ENCODE measurements around the gene SMIM1. TPM values are rescaled to one million over a fixed set of nuclear protein-coding genes. Genes with fewer than 3 reads are reported as not detected.

The SMIM1 gene
- total and polyA plus RNA-seq, 2 donors from 2014 or later = 7.0 to 49.5 TPM

DNA sequence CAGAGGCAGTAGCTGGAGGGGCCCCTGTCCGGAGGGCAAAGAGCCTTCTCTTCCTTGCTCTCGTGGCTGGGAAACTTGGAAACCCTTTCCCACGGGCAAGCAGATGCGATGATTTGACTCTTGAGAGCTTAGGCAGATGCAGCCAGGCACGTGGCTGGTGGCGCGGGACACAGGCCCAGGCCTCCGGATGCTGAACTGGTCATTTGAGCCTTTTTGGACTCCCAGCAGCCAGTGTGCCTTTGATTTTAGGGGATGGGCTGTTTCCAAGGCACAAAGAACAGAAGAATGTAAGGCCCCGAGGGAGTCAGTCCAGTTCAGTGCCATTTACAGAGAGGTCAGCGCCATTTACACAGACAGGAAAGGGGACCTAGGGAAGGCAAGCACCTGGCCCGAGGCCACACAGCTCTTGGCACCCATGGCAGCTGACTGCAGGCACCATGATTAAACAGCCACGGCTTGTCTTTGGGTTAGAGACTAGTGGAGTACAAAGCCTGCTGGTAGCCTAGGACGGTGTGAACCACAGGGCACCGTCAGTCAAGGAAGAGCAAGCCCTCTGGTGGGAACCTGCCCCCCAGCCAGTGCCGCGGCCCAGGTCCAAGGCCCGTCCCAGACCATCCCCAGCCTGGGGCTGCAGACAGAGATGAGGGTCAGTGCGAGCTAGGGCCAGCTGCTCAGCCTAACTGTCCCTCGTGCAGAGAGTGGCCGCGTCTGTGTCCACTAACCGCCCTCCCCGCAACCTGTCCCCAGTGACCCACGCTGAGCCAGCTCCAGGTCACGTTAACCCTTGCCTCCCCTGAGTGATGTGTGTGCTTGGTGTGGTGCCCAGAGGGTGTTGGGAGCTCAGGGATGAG, 40.7 kb upstream of the SMIM1 start:
- Histone ChIP-seq H3K9ac (ENCODE audit: low read length in 3 of 3) (no peak overlapping the region), H3K27me3 (ENCODE audit: control insufficient read depth, insufficient read depth, low read length) (no peaks in the 10 kb centered on the region)
- no peak for FAIRE-seq

DNA sequence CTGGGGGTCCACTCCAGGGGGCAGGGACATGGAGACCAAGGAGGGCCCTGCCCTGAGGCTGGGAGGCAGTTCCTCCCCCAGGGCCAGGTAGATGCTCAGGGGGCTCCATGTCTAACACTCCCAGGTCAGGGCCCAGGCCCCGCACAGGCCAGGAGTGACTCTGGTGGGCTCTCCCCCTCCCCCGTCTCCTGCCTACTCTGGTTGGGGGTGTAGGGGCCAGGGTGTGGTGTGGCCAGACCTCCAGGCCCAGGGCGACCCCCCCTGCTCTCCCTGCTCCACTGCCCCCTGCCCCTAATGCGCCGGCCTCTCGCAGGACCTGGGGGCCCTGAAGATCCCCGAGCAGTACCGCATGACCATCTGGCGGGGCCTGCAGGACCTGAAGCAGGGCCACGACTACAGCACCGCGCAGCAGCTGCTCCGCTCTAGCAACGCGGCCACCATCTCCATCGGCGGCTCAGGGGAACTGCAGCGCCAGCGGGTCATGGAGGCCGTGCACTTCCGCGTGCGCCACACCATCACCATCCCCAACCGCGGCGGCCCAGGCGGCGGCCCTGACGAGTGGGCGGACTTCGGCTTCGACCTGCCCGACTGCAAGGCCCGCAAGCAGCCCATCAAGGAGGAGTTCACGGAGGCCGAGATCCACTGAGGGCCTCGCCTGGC, 40.0 kb upstream of the SMIM1 start:
- H3K4me1 ChIP-seq (ENCODE audit: control insufficient read depth in 2 of 3, insufficient read depth in 2 of 3, low read depth in 1 of 3, low read length in 3 of 3) = no peaks in the 10 kb centered on the region
- H3K27ac ChIP-seq (ENCODE audit: low read depth in 2 of 2, low read length in 2 of 2) = no peak overlapping the region
- H3K36me3 ChIP-seq (ENCODE audit: control insufficient read depth in 2 of 3, insufficient read depth in 3 of 3, low read length in 3 of 3) = peaks cover 0 to 3% (median 2%) of the 10 kb centered on the region in 3 donors
- H3K27me3 ChIP-seq (ENCODE audit: control insufficient read depth, insufficient read depth, low read length) = no peaks in the 10 kb centered on the region
- H3K9me3 ChIP-seq (ENCODE audit: control insufficient read depth in 2 of 3, insufficient read depth in 1 of 3, low read length in 3 of 3) = no peaks in the 10 kb centered on the region
- no peak for FAIRE-seq
- DNase-seq = peak in 4 of 5 donors; percentile 38 to 69 (median 51)
- TF ChIP-seq CTCF (IDR thresholded peaks at IDR 0.05; ENCODE audit: borderline replicate concordance, extremely low read depth, insufficient read depth) = no peak
- intact Hi-C loops (cut with DNase I) = no loop called here
- no peak overlapping the region for H3K9ac ChIP-seq (ENCODE audit: low read length in 3 of 3)
- no peak overlapping the region for H3K4me3 ChIP-seq (ENCODE audit: low read length in 3 of 3)

More for the DNA sequence above, 40.7 kb upstream of the SMIM1 start:
- Histone ChIP-seq H3K4me1 (ENCODE audit: control insufficient read depth in 2 of 3, insufficient read depth in 2 of 3, low read depth in 1 of 3, low read length in 3 of 3) (no peaks in the 10 kb centered on the region), H3K4me3 (ENCODE audit: low read length in 3 of 3) (no peak overlapping the region), H3K9me3 (ENCODE audit: control insufficient read depth in 2 of 3, insufficient read depth in 1 of 3, low read length in 3 of 3) (no peaks in the 10 kb centered on the region), H3K27ac (ENCODE audit: low read depth in 2 of 2, low read length in 2 of 2) (no peak overlapping the region), H3K36me3 (ENCODE audit: control insufficient read depth in 2 of 3, insufficient read depth in 3 of 3, low read length in 3 of 3) (peaks cover 0 to 2% (median 0%) of the 10 kb centered on the region in 3 donors)
- no peak for TF ChIP-seq CTCF (IDR thresholded peaks at IDR 0.05; ENCODE audit: borderline replicate concordance, extremely low read depth, insufficient read depth)
- peak in 2 of 5 donors; percentile 21 to 29 for DNase-seq
- intact Hi-C loops (cut with DNase I) = no loop called here

DNA sequence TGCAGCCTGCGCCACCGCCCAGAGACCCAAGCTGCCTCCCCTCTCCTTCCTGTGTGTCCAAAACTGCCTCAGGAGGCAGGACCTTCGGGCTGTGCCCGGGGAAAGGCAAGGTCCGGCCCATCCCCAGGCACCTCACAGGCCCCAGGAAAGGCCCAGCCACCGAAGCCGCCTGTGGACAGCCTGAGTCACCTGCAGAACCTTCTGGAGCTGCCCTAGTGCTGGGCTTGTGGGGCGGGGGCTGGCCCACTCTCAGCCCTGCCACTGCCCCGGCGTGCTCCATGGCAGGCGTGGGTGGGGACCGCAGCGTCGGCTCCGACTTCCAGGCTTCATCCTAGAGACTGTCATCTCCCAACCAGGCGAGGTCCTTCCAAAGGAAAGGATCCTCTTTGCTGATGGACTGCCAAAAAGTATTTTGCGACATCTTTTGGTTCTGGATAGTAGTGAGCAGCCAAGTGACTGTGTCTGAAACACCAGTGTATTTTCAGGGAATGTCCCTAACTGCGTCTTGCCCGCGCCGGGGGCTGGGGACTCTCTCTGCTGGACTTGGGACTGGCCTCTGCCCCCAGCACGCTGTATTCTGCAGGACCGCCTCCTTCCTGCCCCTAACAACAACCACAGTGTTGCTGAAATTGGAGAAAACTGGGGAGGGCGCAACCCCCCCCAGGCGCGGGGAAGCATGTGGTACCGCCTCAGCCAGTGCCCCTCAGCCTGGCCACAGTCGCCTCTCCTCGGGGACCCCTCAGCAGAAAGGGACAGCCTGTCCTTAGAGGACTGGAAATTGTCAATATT, 39.3 kb upstream of the SMIM1 start:
- Histone ChIP-seq H3K9ac (ENCODE audit: low read length in 3 of 3) (no peak overlapping the region), H3K4me3 (ENCODE audit: low read length in 3 of 3) (no peak overlapping the region), H3K27me3 (ENCODE audit: control insufficient read depth, insufficient read depth, low read length) (no peaks in the 10 kb centered on the region), H3K9me3 (ENCODE audit: control insufficient read depth in 2 of 3, insufficient read depth in 1 of 3, low read length in 3 of 3) (no peaks in the 10 kb centered on the region), H3K27ac (ENCODE audit: low read depth in 2 of 2, low read length in 2 of 2) (no peak overlapping the region), H3K4me1 (ENCODE audit: control insufficient read depth in 2 of 3, insufficient read depth in 2 of 3, low read depth in 1 of 3, low read length in 3 of 3) (no peaks in the 10 kb centered on the region), H3K36me3 (ENCODE audit: control insufficient read depth in 2 of 3, insufficient read depth in 3 of 3, low read length in 3 of 3) (peaks cover 2 to 3% (median 2%) of the 10 kb centered on the region in 3 donors)
- intact Hi-C loops (cut with DNase I) = no loop called here
- DNase-seq = no peak
- no peak for FAIRE-seq
- no peak for TF ChIP-seq CTCF (IDR thresholded peaks at IDR 0.05; ENCODE audit: borderline replicate concordance, extremely low read depth, insufficient read depth)
